Colonic mucosa (tissue), 4 donors: ENCODE data around the gene NDRG3. TPM values are rescaled to one million over a fixed set of nuclear protein-coding genes. Genes with fewer than 3 reads are reported as not detected.
A peak's percentile ranks its signal among the peaks of the same experiment; 100 is the strongest.

ENCODE experiments used
- DNase-seq: peaks from one replicate; pipeline ENCODE4 v3.0.0-alpha.2; 2020
- H3K27ac ChIP-seq: fragments of 200-600 bp; one replicate; pipeline ENCODE4 v1.8.0; 2021
- H3K27me3 ChIP-seq: fragments of 200-600 bp; one replicate; pipeline ENCODE4 v1.8.0; 2021
- H3K36me3 ChIP-seq: fragments of 200-600 bp; one replicate; pipeline ENCODE4 v1.8.0; 2021
- H3K4me1 ChIP-seq: fragments of 200-600 bp; one replicate; pipeline ENCODE4 v1.8.0; 2021; ENCODE audit warnings: mild to moderate bottlenecking
- H3K4me3 ChIP-seq: fragments of 200-600 bp; one replicate; pipeline ENCODE4 v1.8.0; 2021
- H3K9ac ChIP-seq, 2 donors: one replicate each; pipeline ENCODE4 v1.7.0; 2013; ENCODE audit warnings: control low read depth in 2 of 2, low read depth in 2 of 2, low read length in 2 of 2
- H3K9me3 ChIP-seq: fragments of 200-600 bp; one replicate; pipeline ENCODE4 v1.8.0; 2021
- CTCF ChIP-seq: fragments of 200-600 bp; IDR thresholded peaks from one replicate; pipeline ENCODE4 v1.8.0; 2022; ENCODE audit warnings: antibody characterized with exemption, mild to moderate bottlenecking
- intact Hi-C: fragments of 100-400 bp; cut with DNase I; formaldehyde crosslinking; loops from one replicate; pipeline ENCODE4 v1.14.1; 2022
- total RNA-seq, 2 donors: library from RNA; stranded (reverse); fragmentation: NEBNext Ultra II Directional in 1 of 2; extraction: Animal tissue kit (Norgen Biotek cat#: 25700) in 1 of 2; gene quantifications; one replicate each; pipeline ENCODE4 v1.2.1, GENCODE V29; 2021
- donor health status: healthy.
- donor health status: DM: no; HTN: no; CAD: no.
- donor health status: DM: no; HTN: no; CAD: no.

NDRG3 gene
- total RNA-seq, 2 donors from 2014 or later = 30.0 to 32.0 TPM

GRCh38 chr20:36778831-36779655 is 33.2 kb upstream of the NDRG3 start:
- no peak overlapping the region for H3K27ac ChIP-seq
- H3K4me1 ChIP-seq = no peaks in the 10 kb centered on the region
- no peaks in the 10 kb centered on the region for H3K9me3 ChIP-seq
- no peak overlapping the region for H3K4me3 ChIP-seq
- no peaks in the 10 kb centered on the region for H3K27me3 ChIP-seq
- no peak for TF ChIP-seq CTCF
- DNase-seq = no peak
- intact Hi-C loops = no loop called here
- no peak overlapping the region for H3K9ac ChIP-seq
- no peaks in the 10 kb centered on the region for H3K36me3 ChIP-seq

- no peaks in the 10 kb centered on the region for H3K36me3 ChIP-seq
- H3K27ac ChIP-seq = no peak overlapping the region
- H3K4me1 ChIP-seq = peaks cover 7% of the 10 kb centered on the region
- no peak overlapping the region for H3K4me3 ChIP-seq
- intact Hi-C loops = no loop called here
- no peaks in the 10 kb centered on the region for H3K27me3 ChIP-seq
- no peak for TF ChIP-seq CTCF
- H3K9me3 ChIP-seq = no peaks in the 10 kb centered on the region
- H3K9ac ChIP-seq = no peak overlapping the region
- DNase-seq = no peak
Measured at GRCh38 chr20:36777576-36777975, 31.7 kb upstream of the NDRG3 start.

- H3K27me3 ChIP-seq = no peaks in the 10 kb centered on the region
- TF ChIP-seq CTCF = no peak
- H3K9ac ChIP-seq = no peak overlapping the region
- H3K9me3 ChIP-seq = no peaks in the 10 kb centered on the region
- no peak overlapping the region for H3K27ac ChIP-seq
- no peak for DNase-seq
- peaks cover 10% of the 10 kb centered on the region for H3K4me1 ChIP-seq
- H3K36me3 ChIP-seq = no peaks in the 10 kb centered on the region
- no peak overlapping the region for H3K4me3 ChIP-seq
- intact Hi-C loops = no loop called here
Measured at GRCh38 chr20:36777167-36777566, 31.3 kb upstream of the NDRG3 start.

GRCh38 chr20:36775826-36776225 is 29.9 kb upstream of the NDRG3 start:
- Histone ChIP-seq H3K27ac (no peak overlapping the region), H3K4me3 (no peak overlapping the region), H3K27me3 (no peaks in the 10 kb centered on the region), H3K36me3 (no peaks in the 10 kb centered on the region), H3K4me1 (peaks cover 10% of the 10 kb centered on the region), H3K9ac (no peak overlapping the region), H3K9me3 (no peaks in the 10 kb centered on the region)
- no peak for DNase-seq
- intact Hi-C loops = no loop called here
- TF ChIP-seq CTCF = no peak

DNA sequence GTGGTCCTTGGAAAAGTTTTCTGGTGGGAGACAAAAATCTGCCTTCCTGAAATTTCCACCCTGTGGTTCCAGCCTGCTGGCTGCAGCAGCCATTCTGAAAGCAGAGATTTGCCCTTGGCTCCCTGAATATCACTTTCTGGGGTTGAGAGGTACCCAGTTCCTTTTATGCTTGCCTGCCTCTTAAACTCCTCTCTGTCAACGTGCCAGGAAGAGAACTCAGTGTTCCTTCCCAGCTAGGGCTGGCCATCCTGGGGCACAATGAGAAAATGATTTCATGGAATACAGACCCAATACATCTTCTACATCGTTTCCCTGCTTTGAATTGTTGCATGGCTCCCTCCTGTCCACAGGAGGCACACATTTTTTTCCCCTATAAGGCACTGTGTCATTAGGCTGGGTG is 29.3 kb upstream of the NDRG3 start:
- Histone ChIP-seq H3K27ac (no peak overlapping the region), H3K36me3 (no peaks in the 10 kb centered on the region), H3K9me3 (no peaks in the 10 kb centered on the region), H3K27me3 (no peaks in the 10 kb centered on the region), H3K4me1 (peaks cover 10% of the 10 kb centered on the region), H3K9ac (peak overlapping the region in 1 of 2 donors; percentile 39), H3K4me3 (no peak overlapping the region)
- no peak for DNase-seq
- intact Hi-C loops = no loop called here
- TF ChIP-seq CTCF = no peak
